Spleen (tissue), 11 donors: ENCODE data around the gene CXCR6. TPM values are rescaled to one million over a fixed set of nuclear protein-coding genes. Genes with fewer than 3 reads are reported as not detected.

Experiments
- DNase-seq: peaks from one replicate; pipeline ENCODE4 v3.0.0-alpha.2; 2020
- H3K27ac ChIP-seq, 8 donors: fragments of 200-600 bp; sonication (generic) in 7 of 8; 1 replicate in 4 of 8; 2 replicates in 4 of 8; pipeline versions ENCODE4 v1.5.0 to v1.8.0; 2016 to 2021; ENCODE audit warnings: inconsistent platforms in 4 of 8, mild to moderate bottlenecking in 4 of 8, moderate library complexity in 1 of 8
- H3K27me3 ChIP-seq, 7 donors: fragments of 200-600 bp; sonication (generic) in 6 of 7; replicated peaks in 1 of 7; 1 replicate in 4 of 7; 2 replicates in 3 of 7; pipeline versions ENCODE4 v1.5.0 to v1.8.0; 2016 to 2021; ENCODE audit warnings: inconsistent platforms in 3 of 7, mild to moderate bottlenecking in 1 of 7
- H3K36me3 ChIP-seq, 6 donors: fragments of 200-600 bp; sonication (generic) in 5 of 6; 1 replicate in 4 of 6; 2 replicates in 2 of 6; pipeline versions ENCODE4 v1.5.0 to v1.8.0; 2016 to 2021; ENCODE audit warnings: inconsistent platforms in 2 of 6
- H3K4me1 ChIP-seq, 6 donors: fragments of 200-600 bp; sonication (generic) in 5 of 6; 1 replicate in 3 of 6; 2 replicates in 3 of 6; pipeline versions ENCODE4 v1.5.0 to v1.8.0; 2016 to 2021; ENCODE audit warnings: inconsistent platforms in 3 of 6
- H3K4me3 ChIP-seq, 8 donors: fragments of 200-600 bp; sonication (generic) in 7 of 8; 1 replicate in 4 of 8; 2 replicates in 4 of 8; pipeline versions ENCODE4 v1.5.0 to v1.8.0; 2016 to 2021; ENCODE audit warnings: inconsistent platforms in 4 of 8, mild to moderate bottlenecking in 4 of 8, moderate library complexity in 2 of 8
- H3K9me3 ChIP-seq, 8 donors: fragments of 200-600 bp; sonication (generic) in 7 of 8; 1 replicate in 4 of 8; 2 replicates in 4 of 8; pipeline versions ENCODE4 v1.5.0 to v1.8.0; 2016 to 2021; ENCODE audit warnings: inconsistent platforms in 4 of 8
- CTCF ChIP-seq, 11 experiments: fragments of 200-600 bp in 7 of 11; fragments of 450-650 bp in 4 of 11; sonication (generic) in 4 of 11; IDR thresholded peaks in 8 of 11; conservative IDR thresholded peaks in 3 of 11; 1 replicate in 7 of 11; 2 replicates in 4 of 11; pipeline versions ENCODE4 v1.4.0 to v1.8.0; 2016 to 2021; ENCODE audit warnings: antibody characterized with exemption in 11 of 11, inconsistent platforms in 4 of 11, mild to moderate bottlenecking in 1 of 11
- POLR2A ChIP-seq, 3 donors: fragments of 450-650 bp; IDR thresholded peaks; one replicate each; pipeline ENCODE4 v1.5.1; 2017; ENCODE audit warnings: antibody characterized with exemption in 3 of 3, mild to moderate bottlenecking in 1 of 3
- POLR2AphosphoS5 ChIP-seq, 3 donors: sonication (generic); formaldehyde crosslinking; IDR thresholded peaks; one replicate each; pipeline ENCODE4 v1.5.1; 2017; ENCODE audit warnings: antibody characterized with exemption in 3 of 3
- WGBS, 5 donors: extraction: QIAGEN DNeasy Blood & Tissue Kit in 3 of 5; methylation state at CpG; one replicate each; pipeline versions ENCODE4 v1.1.5 to v1.1.7; 2013 to 2018; 5-methylcytosine and 5-hydroxymethylcytosine counted together
- intact Hi-C: fragments of 100-400 bp; cut with DNase I; formaldehyde crosslinking; loops from one replicate; pipeline ENCODE4 v1.15.0; 2023; ENCODE audit warnings: low total_unique reads
- polyA plus RNA-seq, 3 donors: library from polyadenylated mRNA; stranded (reverse); fragments of 200-250 nt; gene quantifications; one replicate each; pipeline ENCODE4 v1.2.1, GENCODE V29; 2013
- total RNA-seq, 7 donors: library from RNA; depleted of rRNA in 3 of 7; stranded (reverse); fragments of >200 nt in 3 of 7; fragmentation: NEBNext Ultra II Directional in 4 of 7; extraction: Animal tissue kit (Norgen Biotek cat#: 25700) in 4 of 7; gene quantifications; one replicate each; pipeline versions ENCODE4 v1.1.0 to v1.2.1, GENCODE V29; 2016 to 2021
- donor health status: healthy with polysubstance abuse.
- donor health status: DM: no; HTN: no; CAD: no; lungs with moderate emphysema.
- donor health status: DM: no; HTN: no; CAD: no.
- donor health status: Bipolar disorder and iron deficiency.
- donor health status: healthy.
- donor health status: DM: no; HTN: no; CAD: no.
- donor health status: DM: yes; HTN: yes; CAD: no.

Gene CXCR6
- total and polyA plus RNA-seq, 10 donors, result 2.5 to 35.3 (median 11.6) TPM

DNA sequence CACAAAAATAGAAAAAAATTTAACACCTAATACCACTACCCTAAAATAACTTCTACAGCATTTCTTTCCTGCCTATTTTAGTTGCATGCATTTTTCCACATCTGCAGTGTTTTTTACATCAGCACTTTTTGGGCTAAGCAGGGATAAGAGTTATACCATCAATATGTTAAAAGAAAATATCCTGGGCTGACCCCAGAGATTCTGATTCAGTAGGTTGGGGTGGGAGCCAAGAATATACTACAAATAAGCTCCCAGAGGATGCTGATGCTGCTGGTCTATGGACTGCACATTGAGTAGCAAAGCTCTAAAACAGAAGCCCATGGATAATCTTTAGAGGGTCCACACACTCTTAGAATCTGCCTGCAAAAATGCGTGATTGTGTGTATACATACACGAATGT lies 37.6 kb downstream of the CXCR6 start:
- no peak overlapping the region for H3K4me3 ChIP-seq
- H3K27ac ChIP-seq, result peak overlapping the region in 5 of 8 donors; percentile 16 to 76 (median 45)
- intact Hi-C loops, result no loop called here
- TF ChIP-seq POLR2AphosphoS5 (IDR thresholded peaks at IDR 0.05) (no peak), POLR2A (IDR thresholded peaks at IDR 0.05) (no peak), CTCF (IDR thresholded peaks at IDR 0.05 in 8 of 11, conservative IDR thresholded peaks at IDR 0.05 in 3 of 11) (no peak)
- H3K36me3 ChIP-seq, result peaks cover 0 to 100% (median 66%) of the 10 kb centered on the region in 6 donors
- no peak for DNase-seq
- WGBS, 5 donors, result 90 to 98% (median 96%) methylated on average over 2 of the region's 2 CpGs
- H3K4me1 ChIP-seq, result peaks cover 0 to 81% (median 31%) of the 10 kb centered on the region in 6 donors
- no peaks in the 10 kb centered on the region for H3K9me3 ChIP-seq
- no peaks in the 10 kb centered on the region for H3K27me3 ChIP-seq

- no peak for DNase-seq
- Histone ChIP-seq H3K27ac (peak overlapping the region in 3 of 8 donors; percentile 22 to 66 (median 45)), H3K4me3 (no peak overlapping the region), H3K9me3 (no peaks in the 10 kb centered on the region), H3K36me3 (peaks cover 0 to 96% (median 66%) of the 10 kb centered on the region in 6 donors), H3K4me1 (peaks cover 2 to 81% (median 25%) of the 10 kb centered on the region in 6 donors), H3K27me3 (no peaks in the 10 kb centered on the region)
- intact Hi-C loops, result no loop called here
- TF ChIP-seq POLR2AphosphoS5 (IDR thresholded peaks at IDR 0.05) (no peak), CTCF (IDR thresholded peaks at IDR 0.05 in 8 of 11, conservative IDR thresholded peaks at IDR 0.05 in 3 of 11) (no peak), POLR2A (IDR thresholded peaks at IDR 0.05) (no peak)
- 54 to 77% (median 66%) methylated on average over 2 of the region's 2 CpGs for WGBS, 5 donors
These were observed 38.2 kb downstream of the CXCR6 start for GRCh38 chr3:45981346-45982074.

GRCh38 chr3:45983770-45984169 lies 40.5 kb downstream of the CXCR6 start:
- WGBS, 5 donors, result 79 to 95% (median 87%) methylated on average over 3 of the region's 3 CpGs
- TF ChIP-seq CTCF (IDR thresholded peaks at IDR 0.05 in 8 of 11, conservative IDR thresholded peaks at IDR 0.05 in 3 of 11) (no peak), POLR2A (IDR thresholded peaks at IDR 0.05) (no peak), POLR2AphosphoS5 (IDR thresholded peaks at IDR 0.05) (no peak)
- intact Hi-C loops, result no loop called here
- H3K9me3 ChIP-seq, result no peaks in the 10 kb centered on the region
- no peak for DNase-seq
- H3K27ac ChIP-seq, result peak overlapping the region in 4 of 8 donors; percentile 14 to 60 (median 36)
- H3K27me3 ChIP-seq, result no peaks in the 10 kb centered on the region
- peaks cover 0 to 73% (median 57%) of the 10 kb centered on the region in 6 donors for H3K36me3 ChIP-seq
- H3K4me3 ChIP-seq, result no peak overlapping the region
- H3K4me1 ChIP-seq, result peaks cover 17 to 82% (median 37%) of the 10 kb centered on the region in 6 donors
